T47D (cell line): ENCODE results near the gene BICRA.
"Not testable (repeated sequence)": the region's sequence is repeated elsewhere in the genome, so short reads cannot be mapped to it uniquely, and the experiment has no call there.

Experiments used
- DNase-seq, 2 experiments: peaks; one replicate each; pipeline versions ENCODE4 v3.0.0 to v3.0.0-alpha.2; 2011 to 2012; ENCODE audit warnings: low read depth in 1 of 2, low spot score in 1 of 2
- JUND ChIP-seq: IDR thresholded peaks from 2 replicates; pipeline ENCODE4 v1.6.1; 2012; ENCODE audit warnings: low read depth
- in situ Hi-C: cut with HindIII; loops from 2 replicates; pipeline ENCODE4 v1.10.0; 2016; ENCODE audit warnings: low sequenced_read_pairs, low pct_unique_long_range_greater_than_20kb

Gene BICRA

DNA sequence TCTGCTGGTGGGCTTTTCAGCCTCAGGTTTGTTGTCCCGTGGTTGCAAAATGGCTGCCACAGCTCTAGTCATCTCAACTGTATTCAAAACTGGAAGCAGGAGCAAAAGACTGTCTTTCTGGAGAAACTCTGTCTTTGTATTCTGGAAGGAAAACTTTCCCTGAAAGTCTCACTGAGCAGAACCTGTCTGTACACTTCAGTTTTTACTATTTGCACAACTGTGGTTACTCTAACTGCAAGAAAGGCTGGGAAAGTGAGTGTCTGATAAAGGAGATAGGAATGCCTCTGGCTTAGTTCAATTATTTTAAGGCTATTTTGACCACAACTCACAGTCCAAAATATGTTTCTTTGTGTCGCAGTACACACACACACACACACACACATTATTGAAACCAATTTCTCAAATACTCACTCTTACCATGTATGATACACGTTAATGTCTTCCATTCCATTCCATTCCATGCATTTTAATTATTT is 54.5 kb downstream of the BICRA start:
- peak; percentile 32 to 92 for DNase-seq
- no peak for TF ChIP-seq JUND
- in situ Hi-C loops: no loop called here

DNA sequence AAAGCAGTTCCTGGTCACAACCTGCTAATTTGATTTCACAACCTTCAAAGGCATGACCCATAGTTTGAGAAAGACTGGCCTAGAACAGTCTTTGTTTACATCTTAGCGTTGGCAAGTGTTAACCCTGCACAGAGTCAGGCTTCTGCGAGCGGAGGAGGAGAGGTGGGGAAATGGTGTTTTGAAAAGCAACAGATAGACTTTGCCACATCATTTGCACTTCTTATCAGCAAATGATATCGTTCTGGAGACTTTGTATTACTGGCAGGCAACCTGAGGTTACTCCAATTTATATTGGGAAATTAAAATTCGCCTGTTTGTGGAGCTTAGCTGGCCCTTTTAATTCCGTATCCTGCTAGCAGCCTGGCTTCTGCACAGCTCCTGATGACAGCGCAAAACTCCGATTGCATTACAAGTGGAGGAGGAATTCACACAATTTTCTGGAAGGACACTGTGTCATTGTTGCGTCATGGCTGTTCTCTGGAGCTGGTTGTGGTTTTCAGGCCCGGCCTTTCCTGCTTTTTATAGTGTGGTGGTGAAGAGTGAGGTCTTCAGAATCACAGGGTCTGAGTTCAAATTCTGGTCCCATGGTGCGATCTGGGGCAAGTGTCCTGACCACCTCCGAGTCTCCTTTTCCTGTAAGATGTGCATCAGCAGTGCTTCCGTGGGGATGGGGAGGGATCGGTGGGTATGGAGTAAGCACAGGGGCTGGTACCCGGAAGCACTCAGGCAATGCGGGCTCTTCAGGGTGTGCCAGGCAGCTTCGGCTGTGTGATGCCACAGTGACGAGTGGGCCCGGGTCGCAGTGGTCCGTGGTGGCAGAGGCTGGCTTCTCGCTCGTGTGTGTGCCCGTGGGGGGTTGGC is 55.2 kb downstream of the BICRA start:
- in situ Hi-C loops: no loop called here
- TF ChIP-seq JUND: no peak
- DNase-seq: peak; percentile 22 to 82

DNA sequence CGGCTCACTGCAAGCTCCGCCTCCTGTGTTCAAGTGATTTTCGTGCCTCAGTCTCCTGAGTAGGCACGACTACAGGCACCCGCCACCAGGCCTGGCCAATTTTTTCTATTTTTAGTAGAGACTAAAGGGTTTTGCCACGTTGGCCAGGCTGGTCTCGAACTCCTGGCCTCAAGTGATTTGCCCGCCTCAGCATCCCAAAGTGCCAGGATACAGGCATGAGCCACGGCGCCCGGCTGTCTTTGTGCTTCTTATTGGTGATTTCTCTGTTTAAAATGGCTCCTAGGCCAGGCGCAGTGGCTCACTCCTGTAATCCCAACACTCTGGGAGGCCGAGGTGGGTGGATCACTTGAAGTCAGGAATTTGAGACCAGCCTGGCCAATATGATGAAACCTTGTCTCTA is 59.6 kb downstream of the BICRA start:
- in situ Hi-C loops, DNase-seq: not testable (repeated sequence)

DNA sequence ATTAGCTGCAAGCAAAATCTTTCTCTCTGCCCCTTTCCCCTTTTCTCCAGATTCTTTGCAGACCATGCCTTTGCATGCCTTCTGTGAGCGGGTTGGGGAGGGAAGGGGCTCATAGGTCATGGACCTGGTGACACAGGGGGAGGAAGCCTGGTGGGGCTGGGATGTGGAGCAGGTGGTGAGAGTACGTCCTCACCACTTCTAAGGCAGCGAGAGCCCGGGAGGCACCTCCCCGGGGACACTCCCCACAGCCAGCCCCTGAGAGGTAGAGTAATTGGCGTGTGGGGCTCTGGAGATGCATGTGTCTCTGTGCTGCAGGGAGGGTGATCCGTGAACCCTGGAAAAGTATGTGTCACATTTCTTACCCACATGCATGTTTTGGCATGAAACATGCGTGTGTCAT is 61.8 kb downstream of the BICRA start:
- DNase-seq: no peak
- in situ Hi-C loops: no loop called here
- no peak for TF ChIP-seq JUND

DNA sequence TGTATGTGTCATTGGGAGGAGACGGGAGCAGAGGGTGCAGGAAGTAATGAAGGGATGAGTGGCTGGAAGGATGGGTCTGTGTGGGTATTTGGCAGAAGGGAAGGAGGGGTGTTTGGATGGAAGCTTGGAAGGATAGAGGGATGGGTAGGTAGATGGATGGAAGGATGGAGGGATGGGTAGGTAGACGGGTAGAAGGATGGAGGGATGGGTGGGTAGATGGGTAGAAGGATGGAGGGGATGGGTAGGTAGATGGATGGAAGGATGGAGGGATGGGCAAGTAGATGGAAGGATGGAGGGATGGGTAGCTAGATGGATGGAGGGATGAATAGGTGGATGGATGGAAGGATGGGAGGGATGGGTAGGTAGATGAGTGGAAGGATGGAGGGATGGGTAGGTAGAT is 62.6 kb downstream of the BICRA start:
- TF ChIP-seq JUND: no peak
- DNase-seq: no peak
- in situ Hi-C loops: no loop called here

DNA sequence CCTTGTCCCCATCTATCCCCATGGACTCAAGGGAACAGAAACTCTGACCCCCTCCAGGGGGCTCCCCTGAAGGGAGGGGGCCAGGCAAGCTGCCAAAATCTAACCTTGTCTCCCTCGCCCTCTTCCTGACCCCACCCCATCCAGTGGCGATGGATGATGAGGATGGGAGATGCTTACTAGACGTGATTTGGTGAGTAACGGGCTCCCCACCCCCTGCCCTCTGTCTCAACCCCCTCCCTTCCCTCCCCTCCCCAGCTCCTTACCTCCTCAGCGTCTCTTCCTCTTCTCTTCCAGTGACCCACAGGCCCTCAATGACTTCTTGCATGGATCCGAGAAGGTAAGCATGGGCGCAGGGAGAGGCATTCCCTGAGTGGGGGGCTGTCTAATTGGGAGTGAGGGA is 64.5 kb downstream of the BICRA start:
- no peak for DNase-seq
- TF ChIP-seq JUND: no peak
- in situ Hi-C loops: no loop called here

DNA sequence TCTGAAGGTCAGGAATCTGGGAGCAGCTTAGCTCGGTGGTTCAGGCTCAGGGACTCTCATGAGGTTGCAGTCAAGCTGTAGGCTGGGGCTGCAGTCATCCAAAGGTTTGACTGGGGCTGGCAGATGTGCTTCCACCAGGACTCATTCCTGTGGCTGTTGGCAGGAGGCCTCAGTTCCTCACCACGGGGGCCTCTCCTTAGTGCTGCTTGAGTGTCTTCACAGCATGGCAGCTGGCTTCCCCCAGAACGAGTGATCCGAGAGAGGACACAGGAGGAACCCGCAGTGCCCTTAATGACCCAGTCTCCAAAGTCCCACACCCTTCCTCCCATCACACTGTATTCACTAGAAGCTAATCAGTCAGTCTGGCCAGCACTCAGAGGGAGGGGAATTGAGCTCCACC is 65.6 kb downstream of the BICRA start:
- DNase-seq: no peak
- no peak for TF ChIP-seq JUND
- in situ Hi-C loops: no loop called here

DNA sequence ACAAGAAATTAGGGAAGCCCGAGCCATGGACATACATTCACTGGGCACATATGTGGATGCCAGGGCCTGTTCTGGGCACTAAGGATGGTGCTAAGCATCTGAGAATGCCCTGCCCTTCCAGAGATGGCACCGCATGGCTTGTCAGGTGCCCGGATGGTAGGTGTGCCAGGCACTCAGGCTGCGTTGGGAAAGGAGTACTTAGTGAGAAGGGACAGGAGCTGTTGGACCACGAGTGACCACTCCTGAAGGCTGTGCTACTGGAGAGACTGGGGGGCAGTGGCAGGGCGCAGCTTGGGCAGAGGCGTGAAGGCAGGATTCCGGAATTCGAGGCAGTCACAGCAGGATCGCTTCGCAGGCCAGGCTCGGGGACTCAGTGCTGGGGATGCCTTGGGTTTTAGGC is 66.3 kb downstream of the BICRA start:
- in situ Hi-C loops: no loop called here
- no peak for TF ChIP-seq JUND
- no peak for DNase-seq

DNA sequence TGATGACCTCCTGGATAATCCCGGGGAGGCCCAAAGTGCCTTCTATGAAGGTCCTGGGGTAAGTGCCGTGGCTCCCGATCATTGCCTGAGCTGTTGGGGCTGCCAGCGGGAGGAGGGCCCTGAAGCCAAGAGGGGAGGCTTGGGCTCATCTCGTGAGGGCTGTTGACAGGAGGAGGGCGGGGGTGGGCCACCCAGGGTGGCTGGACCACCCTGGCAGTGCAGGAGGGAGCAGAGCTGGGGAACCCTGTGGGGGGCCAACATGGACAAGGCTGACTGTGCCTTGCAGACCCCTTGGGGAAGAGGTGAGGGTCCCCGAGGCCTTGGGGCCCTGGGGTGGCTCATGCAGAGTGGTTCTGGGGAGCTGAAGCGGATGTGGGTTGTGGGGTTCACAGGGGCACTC is 66.9 kb downstream of the BICRA start:
- no peak for DNase-seq
- in situ Hi-C loops: no loop called here
- no peak for TF ChIP-seq JUND

DNA sequence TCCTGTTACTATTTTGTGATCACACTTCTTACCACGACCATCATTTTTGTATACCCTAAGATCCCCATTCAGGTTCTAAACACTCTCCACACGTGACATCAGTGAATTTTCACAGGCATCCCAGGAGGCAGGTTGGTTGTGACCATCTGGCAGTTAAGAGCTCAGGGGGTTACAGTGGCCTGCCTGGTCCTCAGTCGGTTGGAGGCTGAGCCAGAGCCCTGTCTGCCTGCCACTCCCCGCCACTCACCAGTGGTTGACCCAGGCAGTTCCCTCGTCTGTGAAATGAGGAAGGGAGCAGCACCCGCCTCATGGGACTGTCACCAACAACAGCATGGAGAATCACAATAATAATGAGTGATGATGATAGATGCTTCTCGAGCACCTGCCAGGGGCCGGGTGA is 67.9 kb downstream of the BICRA start:
- in situ Hi-C loops: no loop called here
- DNase-seq: no peak
- TF ChIP-seq JUND: no peak

DNA sequence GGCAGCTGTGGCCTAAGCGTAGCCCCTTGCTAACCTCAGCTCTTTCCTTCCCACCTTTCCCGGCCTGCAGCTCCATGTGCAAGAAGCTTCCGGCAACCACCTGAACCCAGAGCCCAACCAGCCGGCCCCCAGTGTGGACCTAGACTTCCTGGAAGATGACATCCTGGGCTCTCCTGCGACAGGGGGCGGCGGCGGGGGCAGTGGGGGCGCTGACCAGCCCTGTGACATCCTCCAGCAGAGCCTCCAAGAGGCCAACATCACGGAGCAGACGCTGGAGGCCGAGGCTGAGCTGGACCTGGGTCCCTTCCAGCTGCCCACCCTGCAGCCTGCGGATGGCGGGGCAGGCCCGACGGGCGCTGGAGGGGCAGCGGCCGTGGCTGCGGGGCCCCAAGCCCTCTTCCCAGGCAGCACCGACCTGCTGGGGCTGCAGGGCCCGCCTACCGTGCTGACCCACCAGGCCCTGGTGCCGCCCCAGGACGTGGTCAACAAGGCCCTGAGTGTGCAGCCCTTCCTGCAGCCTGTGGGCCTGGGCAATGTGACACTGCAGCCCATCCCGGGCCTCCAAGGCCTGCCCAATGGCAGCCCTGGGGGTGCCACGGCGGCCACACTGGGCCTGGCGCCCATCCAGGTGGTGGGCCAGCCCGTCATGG is 70.4 kb downstream of the BICRA start:
- no peak for DNase-seq
- in situ Hi-C loops: no loop called here
- no peak for TF ChIP-seq JUND

DNA sequence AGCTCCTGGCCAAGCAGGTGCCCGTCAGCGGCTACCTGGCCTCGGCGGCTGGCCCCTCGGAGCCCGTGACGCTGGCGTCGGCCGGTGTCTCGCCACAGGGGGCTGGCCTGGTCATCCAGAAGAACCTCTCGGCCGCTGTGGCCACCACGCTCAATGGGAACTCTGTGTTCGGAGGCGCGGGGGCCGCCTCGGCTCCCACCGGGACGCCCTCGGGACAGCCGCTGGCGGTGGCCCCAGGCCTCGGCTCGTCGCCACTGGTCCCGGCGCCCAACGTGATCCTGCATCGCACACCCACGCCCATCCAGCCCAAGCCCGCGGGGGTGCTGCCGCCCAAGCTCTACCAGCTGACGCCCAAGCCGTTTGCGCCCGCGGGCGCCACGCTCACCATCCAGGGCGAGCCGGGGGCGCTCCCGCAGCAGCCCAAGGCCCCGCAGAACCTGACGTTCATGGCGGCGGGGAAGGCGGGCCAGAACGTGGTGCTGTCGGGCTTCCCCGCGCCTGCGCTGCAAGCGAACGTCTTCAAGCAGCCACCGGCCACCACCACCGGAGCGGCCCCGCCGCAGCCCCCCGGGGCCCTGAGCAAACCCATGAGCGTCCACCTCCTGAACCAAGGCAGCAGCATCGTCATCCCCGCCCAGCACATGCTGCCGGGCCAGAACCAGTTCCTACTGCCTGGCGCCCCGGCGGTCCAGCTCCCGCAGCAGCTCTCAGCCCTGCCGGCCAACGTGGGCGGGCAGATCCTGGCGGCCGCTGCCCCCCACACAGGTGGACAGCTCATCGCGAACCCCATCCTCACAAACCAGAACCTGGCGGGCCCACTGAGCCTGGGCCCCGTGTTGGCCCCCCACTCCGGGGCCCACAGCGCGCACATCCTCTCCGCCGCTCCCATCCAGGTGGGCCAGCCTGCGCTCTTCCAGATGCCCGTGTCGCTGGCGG is 71.3 kb downstream of the BICRA start:
- TF ChIP-seq JUND: no peak
- DNase-seq: no peak
- in situ Hi-C loops: no loop called here

DNA sequence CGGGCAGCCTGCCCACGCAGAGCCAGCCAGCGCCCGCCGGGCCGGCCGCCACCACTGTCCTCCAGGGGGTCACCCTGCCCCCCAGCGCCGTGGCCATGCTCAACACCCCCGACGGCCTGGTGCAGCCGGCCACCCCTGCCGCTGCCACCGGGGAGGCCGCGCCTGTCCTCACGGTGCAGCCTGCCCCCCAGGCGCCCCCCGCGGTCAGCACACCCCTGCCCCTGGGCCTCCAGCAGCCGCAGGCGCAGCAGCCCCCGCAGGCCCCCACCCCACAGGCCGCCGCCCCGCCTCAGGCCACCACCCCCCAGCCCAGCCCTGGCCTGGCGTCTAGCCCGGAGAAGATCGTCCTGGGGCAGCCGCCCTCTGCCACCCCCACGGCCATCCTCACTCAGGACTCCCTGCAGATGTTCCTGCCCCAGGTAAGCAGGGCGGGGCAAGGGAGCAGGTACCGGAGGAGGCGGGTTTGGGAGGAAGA is 72.0 kb downstream of the BICRA start:
- in situ Hi-C loops: no loop called here
- DNase-seq: no peak
- TF ChIP-seq JUND: no peak
